Stimulated activated naive CD4-positive, alpha-beta T cell treated with Interleukin-2 at 50 U/mL for 16 hours (primary cell): ENCODE results near the gene PDPK1.

Experiments
- DNase-seq: peaks from one replicate; lab custom pipeline; 2025; lab: John Stamatoyannopoulos, UW

The PDPK1 gene

DNA sequence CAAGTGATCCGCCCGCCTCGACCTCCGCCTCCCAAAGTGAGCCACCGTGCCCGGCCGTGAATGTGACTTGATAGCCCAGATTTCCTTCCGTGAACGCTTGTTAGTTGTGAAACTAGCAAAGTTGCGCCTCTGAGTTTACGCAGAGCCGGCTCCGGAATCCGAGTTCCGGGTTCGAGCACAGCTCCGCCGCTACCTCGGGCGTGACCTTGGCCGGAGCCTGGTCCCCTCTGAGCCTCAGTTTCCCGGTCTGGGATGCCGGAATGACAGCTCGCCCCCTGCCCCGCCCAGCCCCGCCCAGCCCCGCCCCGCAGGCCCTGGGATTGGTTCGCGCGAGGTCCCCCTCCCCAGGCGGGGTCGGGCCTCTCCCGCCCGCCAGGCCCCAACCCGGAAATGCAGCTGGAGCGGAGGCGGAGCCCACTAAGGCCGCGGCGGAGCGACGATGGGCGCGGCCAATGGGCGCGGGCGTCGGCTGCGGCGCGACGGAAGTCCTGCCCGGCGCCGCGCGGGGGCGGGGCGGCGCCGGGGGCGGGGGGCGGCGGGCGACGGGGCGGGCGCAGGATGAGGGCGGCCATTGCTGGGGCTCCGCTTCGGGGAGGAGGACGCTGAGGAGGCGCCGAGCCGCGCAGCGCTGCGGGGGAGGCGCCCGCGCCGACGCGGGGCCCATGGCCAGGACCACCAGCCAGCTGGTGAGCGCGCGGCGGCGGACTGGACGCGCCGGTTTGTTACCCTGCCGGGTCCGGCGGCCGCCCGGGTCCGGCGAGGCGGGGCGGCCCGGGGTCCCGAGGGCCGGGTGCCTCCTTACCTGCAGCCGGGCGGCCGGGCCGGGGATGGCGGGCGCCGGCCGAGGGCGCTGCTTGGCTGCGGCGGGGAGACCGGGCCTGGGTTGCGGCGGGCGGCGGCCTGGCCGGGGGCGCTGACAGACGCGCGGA, at the start of gene PDPK1:
PDPK1 (plus strand) TSS at position 571 of the 929 bp plus-strand sequence; CDS start at position 663, 92 bp downstream.
- DNase-seq: peak; percentile 94

DNA sequence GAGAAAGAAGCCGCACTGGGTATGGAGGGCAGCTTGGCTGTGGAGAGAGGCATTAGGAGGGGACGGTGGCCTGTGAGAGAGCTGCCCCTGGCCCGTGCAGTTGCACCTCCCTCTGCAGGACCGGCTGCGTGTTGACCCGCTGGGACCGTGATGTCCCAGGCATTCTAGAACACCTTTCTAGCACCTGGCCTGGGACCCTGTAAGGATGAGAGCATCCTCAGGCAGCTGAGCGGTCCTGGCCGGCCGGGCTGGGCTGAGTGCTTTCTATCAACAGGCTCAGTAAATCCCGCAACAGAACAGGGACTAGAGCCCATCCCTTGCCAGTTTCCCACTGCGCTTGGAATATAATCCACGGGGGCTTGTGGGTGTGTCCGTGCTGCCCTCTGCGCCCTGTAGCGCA, 48.2 kb upstream of the PDPK1 start:
- DNase-seq: no peak

DNA sequence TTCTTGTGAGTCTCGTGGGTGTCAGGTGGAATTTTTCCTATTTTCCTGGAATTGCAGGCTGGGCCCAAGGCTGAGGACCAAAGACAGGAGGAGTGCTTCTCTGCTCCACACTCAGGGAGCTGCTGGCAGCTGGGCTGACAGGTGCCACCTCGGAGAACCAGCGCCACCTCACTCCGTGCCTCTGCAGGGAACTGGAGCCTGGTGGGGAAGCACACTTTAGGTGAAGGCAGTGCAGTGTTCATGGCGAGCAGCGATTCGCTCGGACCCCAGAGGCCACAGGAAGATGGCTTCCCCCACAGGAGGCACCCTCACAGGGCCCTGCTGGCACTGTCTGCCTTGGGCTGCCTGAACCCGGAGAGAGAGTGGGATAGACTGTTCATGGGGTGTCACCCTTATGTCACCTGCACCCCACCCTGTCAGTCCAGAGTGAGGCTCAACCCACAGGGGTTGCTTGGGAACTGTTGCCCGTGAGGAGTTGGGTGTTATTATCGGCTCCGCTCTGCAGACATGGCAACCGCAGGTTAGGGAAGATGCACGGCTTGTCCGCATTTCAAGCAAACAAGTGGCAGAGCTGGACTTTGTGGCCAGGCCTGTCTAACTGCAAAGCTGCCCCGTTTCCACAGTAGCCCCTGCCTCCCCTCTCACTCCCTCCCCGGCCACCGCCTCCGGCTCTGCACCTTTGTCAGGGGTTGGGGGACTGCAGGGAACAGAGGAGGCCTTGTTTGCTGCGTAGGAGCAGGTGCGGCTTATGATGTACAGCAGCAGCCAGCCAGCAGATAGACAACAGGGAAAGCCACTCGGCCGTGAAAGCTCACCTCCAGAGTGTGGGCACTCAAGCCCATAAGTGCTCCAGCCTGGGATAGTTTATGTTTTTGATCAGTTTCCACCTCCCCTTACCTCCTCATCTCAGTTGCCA, 47.4 kb upstream of the PDPK1 start:
- DNase-seq: no peak

GRCh38 chr16:2492292-2492691, 45.5 kb upstream of the PDPK1 start:
- DNase-seq: no peak

DNA sequence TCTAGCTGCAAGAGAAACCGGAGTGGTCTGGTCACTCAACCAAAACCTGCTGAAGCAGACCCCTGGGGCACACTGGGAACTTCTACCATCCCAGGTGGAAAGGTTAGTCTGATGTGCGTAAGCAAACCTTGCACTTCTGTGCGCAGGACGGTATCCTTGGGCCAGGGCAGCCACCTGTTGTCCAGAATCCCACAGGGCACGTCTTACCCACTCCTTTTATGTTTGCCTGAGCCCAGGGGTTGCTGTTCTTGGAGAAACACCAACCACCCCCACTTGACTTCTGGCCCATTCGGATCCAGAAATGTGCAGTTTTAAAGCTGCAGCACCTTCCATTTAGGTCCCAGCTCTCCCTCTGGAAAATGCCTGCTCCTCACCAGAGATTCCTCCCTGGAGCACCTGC, 44.2 kb upstream of the PDPK1 start:
- no peak for DNase-seq

DNA sequence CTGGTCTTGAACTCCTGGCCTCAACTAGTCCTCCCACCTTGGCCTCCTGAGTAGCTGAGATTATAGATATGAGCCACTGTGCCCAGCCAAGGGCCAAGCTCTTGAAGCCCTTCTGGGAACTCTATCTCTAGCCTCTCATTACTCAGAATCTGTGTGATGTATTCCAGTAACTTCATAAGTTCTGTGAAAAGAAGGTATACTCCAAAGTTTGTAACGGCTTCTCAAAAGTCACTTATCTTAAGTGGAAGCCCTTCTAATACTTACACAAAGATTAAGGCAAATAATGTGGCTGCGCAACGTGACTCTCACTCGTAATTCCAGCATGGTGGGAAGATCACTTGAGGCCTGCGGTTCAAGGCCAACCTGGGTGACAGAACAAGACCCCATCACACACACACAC, 43.2 kb upstream of the PDPK1 start:
- no peak for DNase-seq

DNA sequence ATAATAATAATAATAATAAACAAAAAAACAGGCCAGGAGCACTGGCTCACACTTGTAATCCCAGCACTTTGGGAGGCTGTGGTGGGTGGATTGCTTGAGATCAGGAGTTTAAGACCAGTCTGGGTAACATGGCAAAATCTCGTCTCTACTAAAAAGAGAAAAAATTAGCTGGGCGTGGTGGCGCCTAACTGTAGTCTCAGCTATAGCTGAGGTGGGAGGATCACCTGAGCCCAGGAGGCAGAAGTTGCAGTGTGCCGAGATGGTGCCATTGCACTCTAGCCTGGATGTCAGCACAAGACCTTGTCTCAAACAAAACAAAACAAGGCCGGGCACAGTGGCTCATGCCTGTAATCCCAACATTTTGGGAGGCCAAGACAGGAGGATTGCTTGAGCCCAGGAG, 42.8 kb upstream of the PDPK1 start:
- DNase-seq: no peak

DNA sequence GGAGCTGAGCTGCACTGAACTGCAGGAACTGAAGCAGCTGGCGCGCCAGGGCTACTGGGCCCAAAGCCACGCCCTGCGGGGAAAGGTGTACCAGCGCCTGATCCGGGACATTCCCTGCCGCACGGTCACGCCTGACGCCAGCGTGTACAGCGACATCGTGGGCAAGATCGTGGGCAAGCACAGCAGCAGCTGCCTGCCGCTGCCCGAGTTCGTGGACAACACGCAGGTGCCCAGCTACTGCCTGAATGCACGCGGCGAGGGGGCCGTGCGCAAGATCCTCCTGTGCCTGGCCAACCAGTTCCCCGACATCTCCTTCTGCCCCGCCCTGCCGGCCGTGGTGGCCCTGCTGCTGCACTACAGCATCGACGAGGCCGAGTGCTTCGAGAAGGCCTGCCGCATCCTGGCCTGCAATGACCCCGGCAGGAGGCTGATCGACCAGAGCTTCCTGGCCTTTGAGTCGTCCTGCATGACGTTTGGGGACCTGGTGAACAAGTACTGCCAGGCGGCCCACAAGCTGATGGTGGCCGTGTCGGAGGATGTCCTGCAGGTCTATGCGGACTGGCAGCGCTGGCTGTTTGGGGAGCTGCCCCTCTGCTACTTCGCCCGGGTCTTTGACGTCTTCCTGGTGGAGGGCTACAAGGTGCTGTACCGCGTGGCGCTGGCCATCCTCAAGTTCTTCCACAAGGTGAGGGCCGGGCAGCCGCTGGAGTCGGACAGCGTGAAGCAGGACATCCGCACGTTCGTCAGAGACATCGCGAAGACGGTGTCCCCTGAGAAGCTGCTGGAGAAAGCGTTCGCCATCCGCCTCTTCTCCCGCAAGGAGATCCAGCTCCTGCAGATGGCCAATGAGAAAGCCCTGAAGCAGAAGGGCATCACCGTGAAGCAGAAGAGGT, 41.4 kb upstream of the PDPK1 start:
- no peak for DNase-seq

GRCh38 chr16:2497116-2497630, 40.6 kb upstream of the PDPK1 start:
- DNase-seq: no peak

DNA sequence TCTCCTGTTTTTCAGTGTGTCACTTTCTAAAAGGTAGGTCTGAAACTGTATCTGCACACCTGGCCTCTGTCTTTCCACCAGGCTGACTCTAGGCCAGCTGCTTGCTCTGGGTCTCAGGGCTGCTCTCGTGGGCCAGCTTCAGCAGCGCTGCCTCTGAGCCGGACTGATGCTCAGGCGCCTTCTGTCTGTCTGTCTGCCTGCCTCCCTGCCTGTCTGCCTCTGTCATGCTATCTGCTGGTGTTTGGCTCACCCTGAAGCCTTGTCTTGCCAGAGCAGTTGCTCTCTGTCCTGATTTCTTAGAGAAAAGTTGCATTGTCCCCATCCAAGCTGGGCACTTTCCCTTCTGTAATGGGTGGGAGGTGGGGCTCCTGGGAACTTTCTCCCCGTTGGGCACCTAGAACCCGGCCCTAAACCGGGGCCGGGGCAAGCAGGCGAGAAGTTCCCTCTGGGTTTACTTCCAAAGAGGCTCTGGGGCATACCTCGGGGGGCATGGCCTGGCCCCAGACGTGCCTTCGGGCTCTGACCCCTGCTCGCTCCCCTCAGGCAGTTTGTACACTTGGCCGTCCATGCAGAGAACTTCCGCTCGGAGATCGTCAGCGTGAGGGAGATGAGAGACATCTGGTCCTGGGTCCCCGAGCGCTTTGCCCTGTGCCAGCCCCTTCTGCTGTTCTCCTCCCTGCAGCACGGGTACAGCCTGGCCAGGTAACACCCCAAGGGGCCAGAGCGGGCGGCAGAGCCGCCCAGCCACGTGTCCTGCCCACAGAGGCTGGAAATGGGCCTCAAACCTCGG, 39.9 kb upstream of the PDPK1 start:
- DNase-seq: no peak

DNA sequence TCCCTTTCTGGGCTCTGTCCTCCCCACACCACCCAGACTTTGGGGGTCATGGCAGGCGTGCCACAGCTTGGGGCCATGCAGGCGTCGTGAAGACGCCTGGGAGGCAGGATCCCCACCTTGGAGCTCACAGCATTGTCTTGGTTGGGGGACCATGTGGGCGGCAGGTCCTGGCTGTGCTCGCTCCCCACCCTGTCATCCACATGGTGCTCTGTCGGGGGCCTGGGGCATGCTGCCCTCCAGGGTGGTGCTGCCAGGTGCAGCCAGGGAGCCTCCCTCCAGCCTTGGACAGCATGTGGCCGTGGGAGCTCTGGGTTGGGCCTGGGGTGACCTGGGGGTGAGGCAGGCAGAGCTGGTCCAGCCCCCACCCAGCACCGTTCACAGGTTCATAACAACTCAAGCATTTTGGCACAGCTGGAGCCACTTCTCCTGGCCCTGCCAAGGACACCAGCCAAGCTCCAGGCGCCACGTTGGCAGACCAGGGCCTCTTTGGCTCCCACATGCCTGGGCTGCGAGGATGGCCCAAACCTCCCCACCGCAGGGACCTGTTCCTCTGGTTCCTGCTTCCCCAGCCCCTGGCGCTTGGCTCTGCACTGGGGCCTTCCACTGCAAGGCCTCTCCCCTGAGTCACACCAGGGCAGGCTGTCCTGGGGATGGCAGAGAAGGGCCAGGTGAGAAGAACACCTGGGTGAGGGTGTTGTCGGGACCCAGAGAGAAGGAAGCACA, 39.1 kb upstream of the PDPK1 start:
- DNase-seq: no peak

DNA sequence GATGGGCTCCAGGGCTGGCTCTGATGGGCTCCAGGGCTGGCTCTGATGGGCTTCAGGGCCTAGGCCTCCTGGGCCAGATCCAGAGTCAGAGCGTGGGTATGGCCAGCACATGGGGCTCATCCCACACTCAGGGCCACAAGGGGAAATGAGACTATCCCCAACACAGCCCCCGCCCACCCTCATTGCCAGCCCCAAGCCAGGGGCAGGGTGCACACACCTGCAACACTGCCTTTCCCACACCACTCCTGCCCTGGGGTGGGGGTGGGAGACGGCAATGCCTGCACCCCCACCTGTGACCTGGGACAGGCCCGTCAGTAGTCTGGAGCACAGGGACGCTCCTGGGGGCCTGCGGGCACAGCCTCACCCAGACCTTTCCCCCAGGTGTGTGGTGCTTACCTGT, 38.4 kb upstream of the PDPK1 start:
- DNase-seq: no peak

DNA sequence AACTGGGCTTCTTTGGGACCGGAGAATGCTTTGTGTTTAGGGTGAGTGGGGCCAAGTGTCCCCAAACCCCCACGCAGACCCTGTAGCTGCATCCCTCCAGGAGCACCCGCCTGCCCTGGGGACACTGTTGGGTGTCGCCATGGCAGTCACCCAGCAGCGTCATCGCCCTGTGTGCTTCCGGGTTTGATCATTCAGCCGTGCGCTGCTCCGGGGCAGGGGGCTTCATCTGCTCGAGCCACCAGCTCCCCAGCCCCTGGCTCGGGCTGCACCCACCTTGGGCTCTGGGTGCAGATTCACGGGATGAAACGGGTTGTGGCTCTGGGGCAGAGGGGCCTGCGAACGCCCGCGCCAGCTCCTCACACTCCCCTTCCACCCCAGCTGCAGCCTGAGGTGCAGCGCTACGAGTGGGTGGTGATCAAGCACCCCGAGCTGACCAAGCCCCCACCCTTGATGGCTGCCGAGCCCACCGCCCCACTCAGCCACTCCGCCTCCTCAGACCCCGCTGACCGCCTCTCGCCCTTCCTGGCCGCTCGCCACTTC, 37.9 kb upstream of the PDPK1 start:
- DNase-seq: no peak

DNA sequence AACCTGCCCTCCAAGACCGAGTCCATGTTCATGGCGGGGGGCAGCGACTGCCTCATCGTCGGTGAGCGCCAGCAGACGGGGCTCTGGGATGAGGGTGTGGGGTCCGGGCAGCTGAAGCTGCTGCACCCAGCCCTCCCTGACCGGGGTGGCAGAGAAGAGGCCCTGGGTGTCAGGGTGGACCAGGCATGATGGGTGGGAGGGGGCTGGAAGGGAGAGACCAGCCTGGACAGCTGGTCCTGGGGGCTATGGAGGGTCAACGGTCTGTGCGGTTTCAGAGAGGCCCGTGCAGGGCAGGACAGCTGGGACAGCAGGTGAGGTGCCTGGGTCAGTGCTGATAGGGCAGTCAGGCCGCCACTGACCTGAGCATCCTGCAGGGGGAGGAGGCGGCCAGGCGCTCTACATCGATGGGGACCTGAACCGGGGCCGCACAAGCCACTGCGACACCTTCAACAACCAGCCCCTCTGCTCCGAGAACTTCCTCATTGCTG, 37.3 kb upstream of the PDPK1 start:
- DNase-seq: no peak

GRCh38 chr16:2500918-2501750, 36.7 kb upstream of the PDPK1 start:
- DNase-seq: peak; percentile 68

DNA sequence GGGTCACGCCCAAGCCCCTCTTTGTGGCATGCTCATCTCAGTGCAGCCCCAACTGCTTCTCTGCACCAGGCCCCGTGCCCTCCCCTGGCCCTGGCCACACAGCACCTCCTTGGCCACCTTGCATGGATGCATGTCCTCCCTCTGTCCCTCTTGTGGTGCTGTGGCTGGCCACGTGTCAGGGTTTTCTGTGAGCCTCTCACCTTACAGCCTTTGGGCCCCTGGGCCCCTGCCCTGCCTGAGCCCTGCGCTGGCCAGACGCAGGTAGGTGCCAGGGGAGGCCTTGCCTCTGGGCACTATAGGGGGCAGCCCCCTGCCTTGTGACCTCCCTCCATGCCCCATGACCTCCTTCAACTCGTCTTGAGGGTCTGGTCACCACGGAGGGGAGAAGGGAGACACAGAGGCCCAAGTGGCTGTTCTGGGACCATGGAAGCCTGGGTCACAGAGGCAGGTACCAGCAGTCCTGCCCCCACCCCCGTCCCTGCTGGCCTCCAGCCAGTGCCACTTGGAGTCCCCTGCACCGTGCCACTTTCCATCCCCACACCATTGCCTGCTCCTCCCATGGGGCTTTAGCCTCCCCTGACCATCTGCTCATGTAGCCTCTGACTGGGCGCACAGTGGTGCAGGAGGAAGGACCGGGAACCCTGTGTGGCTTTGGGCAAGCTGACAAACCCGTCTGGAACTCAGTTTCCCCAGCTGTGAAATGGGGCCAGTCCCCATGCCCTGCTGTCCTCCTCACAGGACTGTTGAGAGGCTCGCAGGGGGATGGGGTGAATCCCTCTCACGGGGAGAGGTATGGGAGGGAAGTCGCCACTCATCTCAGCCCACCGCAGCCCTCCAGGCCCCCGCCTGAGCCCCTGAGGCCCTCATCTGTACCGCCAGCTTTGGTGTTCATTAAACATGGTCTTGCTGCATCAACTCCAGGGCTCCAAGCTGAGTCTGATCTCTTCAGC, 35.6 kb upstream of the PDPK1 start:
- DNase-seq: no peak

GRCh38 chr16:2505695-2506094, 32.1 kb upstream of the PDPK1 start:
- no peak for DNase-seq
